ENCODE measurements around the gene NR2F2. TPM values are rescaled to one million over a fixed set of nuclear protein-coding genes. Genes with fewer than 3 reads are reported as not detected.

The NR2F2 gene
- total and polyA plus RNA-seq, 10 donors = 18.6 to 256 (median 111) TPM

- intact Hi-C loops (cut with DNase I; ENCODE audit: low total_unique reads) = no loop called here
- peaks cover 0 to 3% (median 0%) of the 10 kb centered on the region in 8 donors for H3K9me3 ChIP-seq
- TF ChIP-seq POLR2A (IDR thresholded peaks at IDR 0.05) (no peak), POLR2AphosphoS5 (IDR thresholded peaks at IDR 0.05) (no peak)
- TF ChIP-seq, protein P1, sequence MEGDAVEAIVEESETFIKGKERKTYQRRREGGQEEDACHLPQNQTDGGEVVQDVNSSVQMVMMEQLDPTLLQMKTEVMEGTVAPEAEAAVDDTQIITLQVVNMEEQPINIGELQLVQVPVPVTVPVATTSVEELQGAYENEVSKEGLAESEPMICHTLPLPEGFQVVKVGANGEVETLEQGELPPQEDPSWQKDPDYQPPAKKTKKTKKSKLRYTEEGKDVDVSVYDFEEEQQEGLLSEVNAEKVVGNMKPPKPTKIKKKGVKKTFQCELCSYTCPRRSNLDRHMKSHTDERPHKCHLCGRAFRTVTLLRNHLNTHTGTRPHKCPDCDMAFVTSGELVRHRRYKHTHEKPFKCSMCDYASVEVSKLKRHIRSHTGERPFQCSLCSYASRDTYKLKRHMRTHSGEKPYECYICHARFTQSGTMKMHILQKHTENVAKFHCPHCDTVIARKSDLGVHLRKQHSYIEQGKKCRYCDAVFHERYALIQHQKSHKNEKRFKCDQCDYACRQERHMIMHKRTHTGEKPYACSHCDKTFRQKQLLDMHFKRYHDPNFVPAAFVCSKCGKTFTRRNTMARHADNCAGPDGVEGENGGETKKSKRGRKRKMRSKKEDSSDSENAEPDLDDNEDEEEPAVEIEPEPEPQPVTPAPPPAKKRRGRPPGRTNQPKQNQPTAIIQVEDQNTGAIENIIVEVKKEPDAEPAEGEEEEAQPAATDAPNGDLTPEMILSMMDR (IDR thresholded peaks at IDR 0.05 in 8 of 11, conservative IDR thresholded peaks at IDR 0.05 in 3 of 11) = no peak
Measured at GRCh38 chr15:96290679-96291078, 39.8 kb upstream of the NR2F2 start.

GRCh38 chr15:96292635-96293034, 37.9 kb upstream of the NR2F2 start:
- H3K27ac ChIP-seq = no peak overlapping the region
- H3K4me3 ChIP-seq = no peak overlapping the region
- no peak for DNase-seq
- H3K36me3 ChIP-seq = peaks cover 0 to 12% (median 0%) of the 10 kb centered on the region in 6 donors
- intact Hi-C loops (cut with DNase I; ENCODE audit: low total_unique reads) = no loop called here
- H3K27me3 ChIP-seq (replicated peaks in 1 of 7) = peaks cover 0 to 4% (median 0%) of the 10 kb centered on the region in 7 donors
- H3K9me3 ChIP-seq = peaks cover 0 to 8% (median 3%) of the 10 kb centered on the region in 8 donors
- no peaks in the 10 kb centered on the region for H3K4me1 ChIP-seq
- 64 to 82% (median 67%) methylated on average over 2 of the region's 2 CpGs for WGBS, 5 donors
- TF ChIP-seq POLR2AphosphoS5 (IDR thresholded peaks at IDR 0.05) (no peak), POLR2A (IDR thresholded peaks at IDR 0.05) (no peak)
- TF ChIP-seq, protein P1 (IDR thresholded peaks at IDR 0.05 in 8 of 11, conservative IDR thresholded peaks at IDR 0.05 in 3 of 11) = no peak

More at GRCh38 chr15:96290679-96291078, 39.8 kb upstream of the NR2F2 start:
- Histone ChIP-seq H3K27ac (no peak overlapping the region), H3K27me3 (replicated peaks in 1 of 7) (peaks cover 0 to 4% (median 0%) of the 10 kb centered on the region in 7 donors), H3K36me3 (peaks cover 0 to 18% (median 0%) of the 10 kb centered on the region in 6 donors), H3K4me3 (no peak overlapping the region), H3K4me1 (no peaks in the 10 kb centered on the region)
- no peak for DNase-seq
- 66 to 74% (median 69%) methylated on average over 5 of the region's 5 CpGs for WGBS, 5 donors

- DNase-seq = no peak
- Histone ChIP-seq H3K27ac (no peak overlapping the region), H3K27me3 (replicated peaks in 1 of 7) (peaks cover 0 to 4% (median 0%) of the 10 kb centered on the region in 7 donors), H3K4me3 (no peak overlapping the region), H3K9me3 (peaks cover 0 to 16% (median 11%) of the 10 kb centered on the region in 8 donors), H3K4me1 (no peaks in the 10 kb centered on the region), H3K36me3 (peaks cover 0 to 4% (median 0%) of the 10 kb centered on the region in 6 donors)
- WGBS, 5 donors = 67 to 87% (median 77%) methylated on average over 4 of the region's 4 CpGs
- no peak for TF ChIP-seq POLR2A (IDR thresholded peaks at IDR 0.05)
- TF ChIP-seq, protein P1 (IDR thresholded peaks at IDR 0.05 in 8 of 11, conservative IDR thresholded peaks at IDR 0.05 in 3 of 11) = no peak
- no peak for TF ChIP-seq POLR2AphosphoS5 (IDR thresholded peaks at IDR 0.05)
- intact Hi-C loops (cut with DNase I; ENCODE audit: low total_unique reads) = no loop called here
Measured at GRCh38 chr15:96293441-96293840, 37.1 kb upstream of the NR2F2 start.

DNA sequence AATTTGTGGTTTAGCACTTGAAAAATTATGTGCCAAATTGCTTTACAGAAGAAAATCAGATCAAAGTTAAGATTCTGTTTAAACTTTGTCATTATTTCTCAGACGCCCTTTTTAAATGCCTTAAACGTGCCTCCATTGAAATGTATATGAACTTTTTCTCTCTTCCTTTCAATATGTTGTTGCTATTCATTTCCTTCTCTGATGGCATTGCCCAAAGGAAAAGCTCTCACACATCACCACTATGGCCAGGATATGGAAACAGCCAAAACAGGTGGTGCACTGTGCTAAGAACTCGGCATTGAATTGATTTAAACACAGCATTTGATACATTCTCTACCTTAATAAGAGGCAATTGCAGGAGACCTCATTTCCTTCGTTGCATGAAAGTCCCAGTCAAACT, 35.7 kb upstream of the NR2F2 start:
- Histone ChIP-seq H3K27ac (no peak overlapping the region), H3K4me3 (no peak overlapping the region), H3K9me3 (peaks cover 0 to 22% (median 18%) of the 10 kb centered on the region in 8 donors), H3K4me1 (no peaks in the 10 kb centered on the region), H3K36me3 (no peaks in the 10 kb centered on the region), H3K27me3 (replicated peaks in 1 of 7) (no peaks in the 10 kb centered on the region)
- 56 to 69% (median 61%) methylated on average over 4 of the region's 4 CpGs for WGBS, 5 donors
- TF ChIP-seq, protein P1 (IDR thresholded peaks at IDR 0.05 in 8 of 11, conservative IDR thresholded peaks at IDR 0.05 in 3 of 11) = no peak
- TF ChIP-seq POLR2A (IDR thresholded peaks at IDR 0.05) (no peak), POLR2AphosphoS5 (IDR thresholded peaks at IDR 0.05) (no peak)
- intact Hi-C loops (cut with DNase I; ENCODE audit: low total_unique reads) = no loop called here
- no peak for DNase-seq

Data from spleen (tissue), 11 donors.